K562 (cell line): ENCODE measurements around the gene SPRR2A. TPM values are rescaled to one million over a fixed set of nuclear protein-coding genes. Genes with fewer than 3 reads are reported as not detected.

Source experiments
- CHD2 ChIP-seq: IDR thresholded peaks from 2 replicates; pipeline ENCODE4 v1.6.1; 2011; ENCODE audit warnings: low read depth, low read length
- CTBP1 ChIP-seq: fragments of 450-650 bp; IDR thresholded peaks from 2 replicates; pipeline ENCODE4 v1.6.1; 2016; ENCODE audit warnings: borderline replicate concordance
- DIDO1 ChIP-seq: fragments of 450-650 bp; IDR thresholded peaks from 2 replicates; pipeline ENCODE4 v1.6.1; 2016; ENCODE audit warnings: low read depth, missing biosample characterization, missing genetic modification characterization
- DPF2 ChIP-seq: fragments of 450-650 bp; IDR thresholded peaks from 2 replicates; pipeline ENCODE4 v1.6.1; 2016
- EHMT2 ChIP-seq: fragments of 450-650 bp; IDR thresholded peaks from 2 replicates; pipeline ENCODE4 v1.6.1; 2018; ENCODE audit warnings: antibody characterized with exemption
- HDAC6 ChIP-seq: IDR thresholded peaks from 2 replicates; pipeline ENCODE4 v1.6.1; 2012; ENCODE audit warnings: low read depth, mild to moderate bottlenecking, control low read depth, inconsistent platforms, low read length, moderate library complexity
- HNRNPH1 ChIP-seq: fragments of 200-400 bp; formaldehyde crosslinking; optimal IDR thresholded peaks from 2 replicates; pipeline ENCODE3; 2017; ENCODE audit warnings: low read depth, mild to moderate bottlenecking, low read length, moderate library complexity
- HSF4 ChIP-seq: fragments of 250-450 bp; sonication (Bioruptor Pico); IDR thresholded peaks from 2 replicates; pipeline ENCODE4 v2.1.2; 2022; ENCODE audit warnings: mild to moderate bottlenecking, moderate library complexity, borderline replicate concordance
- IRF9 ChIP-seq: fragments of 450-650 bp; IDR thresholded peaks from 2 replicates; pipeline ENCODE4 v1.6.1; 2016; ENCODE audit warnings: missing biosample characterization, missing genetic modification characterization
- KAT8 ChIP-seq: fragments of 450-650 bp; IDR thresholded peaks from 2 replicates; pipeline ENCODE4 v1.6.1; 2016; ENCODE audit warnings: low read depth, mild to moderate bottlenecking
- LARP7 ChIP-seq: fragments of 450-650 bp; IDR thresholded peaks from 2 replicates; pipeline ENCODE4 v1.6.1; 2016
- MAFK ChIP-seq: IDR thresholded peaks from 2 replicates; pipeline ENCODE4 v1.6.1; 2011; ENCODE audit warnings: low read length, improper control_type of control experiment
- MCM7 ChIP-seq, 2 experiments: fragments of 450-650 bp; IDR thresholded peaks; 2 replicates each; pipeline ENCODE4 v1.6.1; 2016 to 2018
- MTA1 ChIP-seq: fragments of 450-650 bp; IDR thresholded peaks from 2 replicates; pipeline ENCODE4 v1.6.1; 2017; ENCODE audit warnings: borderline replicate concordance
- PRPF4 ChIP-seq: fragments of 200-400 bp; formaldehyde crosslinking; IDR thresholded peaks from one replicate; pipeline ENCODE4 v1.6.1; 2017; ENCODE audit warnings: low read length, low read depth, mild to moderate bottlenecking; ENCODE audit not compliant: insufficient read depth, poor library complexity, severe bottlenecking
- RBM17 ChIP-seq: fragments of 200-400 bp; formaldehyde crosslinking; IDR thresholded peaks from 2 replicates; pipeline ENCODE4 v1.6.1; 2017; ENCODE audit warnings: low read depth, mild to moderate bottlenecking, low read length, borderline replicate concordance
- SAFB ChIP-seq: fragments of 200-400 bp; formaldehyde crosslinking; IDR thresholded peaks from 2 replicates; pipeline ENCODE4 v1.6.1; 2017; ENCODE audit warnings: low read depth, low read length, borderline replicate concordance
- SMARCC2 ChIP-seq: fragments of 450-650 bp; IDR thresholded peaks from 2 replicates; pipeline ENCODE4 v1.6.1; 2017; ENCODE audit warnings: antibody characterized with exemption, moderate library complexity, mild to moderate bottlenecking, low read depth
- SUPT5H ChIP-seq: fragments of 450-650 bp; IDR thresholded peaks from 2 replicates; pipeline ENCODE4 v1.6.1; 2016
- TCFL5 ChIP-seq: fragments of 250-450 bp; sonication (Bioruptor Pico); conservative IDR thresholded peaks from 2 replicates; pipeline ENCODE4 v1.6.1; 2021; ENCODE audit warnings: mild to moderate bottlenecking, moderate library complexity, matching md5 sums
- ZBTB43 ChIP-seq: sonication (generic); formaldehyde crosslinking; IDR thresholded peaks from 2 replicates; pipeline ENCODE4 v1.8.0; 2023; ENCODE audit warnings: mild to moderate bottlenecking, missing genetic modification reagents
- ZNF184 ChIP-seq: sonication (generic); formaldehyde crosslinking; IDR thresholded peaks from 2 replicates; pipeline ENCODE4 v1.5.0; 2020; ENCODE audit warnings: missing genetic modification reagents
- ZNF311 ChIP-seq: fragments of 250-450 bp; sonication (Bioruptor Pico); IDR thresholded peaks from 2 replicates; pipeline ENCODE4 v1.4.0; 2020; ENCODE audit warnings: mild to moderate bottlenecking, moderate library complexity
- ZNF699 ChIP-seq: fragments of 250-450 bp; sonication (Bioruptor Pico); IDR thresholded peaks from 2 replicates; pipeline ENCODE4 v1.8.0; 2021; ENCODE audit warnings: mild to moderate bottlenecking, moderate library complexity; ENCODE audit not compliant: insufficient replicate concordance
- polyA plus RNA-seq, 8 experiments: library from polyadenylated mRNA; depleted of rRNA in 4 of 8; stranded (reverse) in 5 of 8; unstranded in 3 of 8; fragments of >200 nt; fragmentation: Nextera tagmentation in 2 of 8; fragmentation: Illumina TruSeq in 1 of 8; extraction: Ambion mirVana in 2 of 8; extraction: Trizol in 1 of 8; gene quantifications; 2 replicates each; pipeline versions ENCODE4 v1.2.1 to v1.2.3, GENCODE V29; 2011 to 2014; ENCODE audit warnings: inconsistent platforms in 1 of 8, missing spikeins in 1 of 8
- total RNA-seq, 7 experiments: library from RNA; depleted of rRNA in 6 of 7; stranded (reverse); fragments of >200 nt in 6 of 7; fragmentation: Illumina TruSeq in 2 of 7; extraction: Trizol in 2 of 7; gene quantifications; 2 replicates each; pipeline versions ENCODE4 v1.2.1 to v1.2.3, GENCODE V29; 2011 to 2021; ENCODE audit warnings: low replicate concordance in 1 of 7
- TF ChIP-seq, protein P1 (sequence below): fragments of 250-450 bp; sonication (Bioruptor Pico); IDR thresholded peaks from 2 replicates; pipeline ENCODE4 v1.8.0; 2022; ENCODE audit warnings: inconsistent platforms
- TF ChIP-seq, protein P2 (sequence below): sonication (generic); IDR thresholded peaks from 2 replicates; pipeline ENCODE4 v1.6.1; 2016

SPRR2A gene
- total and polyA plus RNA-seq, 9 of the 15 experiments (the other 6 are each of a cell fraction or from before 2014, with no cell fraction given) = 0.17 TPM; not detected in 8

DNA sequence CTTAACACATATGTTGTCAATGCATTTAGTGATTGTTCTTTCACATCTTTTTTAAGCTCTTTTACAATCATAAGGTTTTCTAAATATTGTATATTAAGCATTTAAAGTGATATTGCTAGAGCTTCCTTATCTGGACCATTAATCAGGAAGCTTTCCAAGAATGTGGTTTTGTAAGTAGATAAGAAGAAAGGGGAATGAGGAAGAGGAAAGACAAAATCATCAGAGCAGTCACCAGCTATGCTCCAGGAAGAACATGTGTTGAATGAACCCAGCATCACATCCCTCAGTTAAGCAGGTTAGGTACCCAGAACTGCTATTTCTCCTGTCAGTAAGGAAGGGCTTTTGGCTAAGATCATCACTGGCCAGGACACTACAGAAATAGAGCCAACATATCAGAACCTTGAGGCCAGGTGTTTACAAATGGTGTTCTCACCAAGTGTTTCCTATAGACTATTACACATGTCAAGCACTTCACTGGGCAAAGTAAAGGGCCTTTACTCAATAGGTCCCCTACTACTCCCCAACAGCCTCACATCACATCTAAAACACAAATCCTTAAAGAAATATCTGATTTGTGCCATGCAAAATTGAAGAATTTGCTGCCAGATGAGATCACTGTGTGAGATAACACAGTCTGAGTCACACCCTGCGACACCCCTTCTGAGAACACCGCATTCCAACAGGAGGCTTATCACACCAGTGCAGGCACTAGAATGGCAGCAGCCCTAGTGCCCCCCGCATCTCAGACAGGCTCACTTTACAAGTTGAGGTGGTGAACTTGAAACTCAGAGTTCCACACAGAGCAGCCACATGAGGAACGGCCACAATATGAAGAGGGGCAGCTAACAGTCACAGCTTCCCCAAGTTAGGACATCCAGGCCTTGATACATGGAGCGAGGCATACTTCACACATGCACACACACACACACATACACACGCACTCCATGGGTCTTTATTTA is 1.8 kb upstream of the SPRR2A start (continued):
- TF ChIP-seq MTA1 (0 out of 2 replicates have a peak, but pooled peaks have one; percentile 46), SAFB (no peak), ZNF311 (CRISPR knock-in tag) (no peak), ZNF699 (no peak), DPF2 (peak; percentile 99), SMARCC2 (peak; percentile 98), RBM17 (no peak), HNRNPH1 (no peak), HDAC6 (no peak), ZNF184 (CRISPR knock-in tag) (no peak), EHMT2 (peak; percentile 62), LARP7 (peak; percentile 86; the same call in 1 of the 2 replicates), TCFL5 (CRISPR knock-in tag) (no peak), MAFK (no peak), CHD2 (no peak), ZBTB43 (CRISPR knock-in tag) (no peak), IRF9 (no peak), SUPT5H (no peak), HSF4 (CRISPR knock-in tag) (no peak), CTBP1 (peak; percentile 69), MCM7 (IDR thresholded peaks at IDR 0.05) (no peak), PRPF4 (no peak), KAT8 (no peak), DIDO1 (tag) (no peak)
- TF ChIP-seq, protein P1, sequence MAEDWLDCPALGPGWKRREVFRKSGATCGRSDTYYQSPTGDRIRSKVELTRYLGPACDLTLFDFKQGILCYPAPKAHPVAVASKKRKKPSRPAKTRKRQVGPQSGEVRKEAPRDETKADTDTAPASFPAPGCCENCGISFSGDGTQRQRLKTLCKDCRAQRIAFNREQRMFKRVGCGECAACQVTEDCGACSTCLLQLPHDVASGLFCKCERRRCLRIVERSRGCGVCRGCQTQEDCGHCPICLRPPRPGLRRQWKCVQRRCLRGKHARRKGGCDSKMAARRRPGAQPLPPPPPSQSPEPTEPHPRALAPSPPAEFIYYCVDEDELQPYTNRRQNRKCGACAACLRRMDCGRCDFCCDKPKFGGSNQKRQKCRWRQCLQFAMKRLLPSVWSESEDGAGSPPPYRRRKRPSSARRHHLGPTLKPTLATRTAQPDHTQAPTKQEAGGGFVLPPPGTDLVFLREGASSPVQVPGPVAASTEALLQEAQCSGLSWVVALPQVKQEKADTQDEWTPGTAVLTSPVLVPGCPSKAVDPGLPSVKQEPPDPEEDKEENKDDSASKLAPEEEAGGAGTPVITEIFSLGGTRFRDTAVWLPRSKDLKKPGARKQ (CRISPR knock-in tag) = no peak
- TF ChIP-seq, protein P2, sequence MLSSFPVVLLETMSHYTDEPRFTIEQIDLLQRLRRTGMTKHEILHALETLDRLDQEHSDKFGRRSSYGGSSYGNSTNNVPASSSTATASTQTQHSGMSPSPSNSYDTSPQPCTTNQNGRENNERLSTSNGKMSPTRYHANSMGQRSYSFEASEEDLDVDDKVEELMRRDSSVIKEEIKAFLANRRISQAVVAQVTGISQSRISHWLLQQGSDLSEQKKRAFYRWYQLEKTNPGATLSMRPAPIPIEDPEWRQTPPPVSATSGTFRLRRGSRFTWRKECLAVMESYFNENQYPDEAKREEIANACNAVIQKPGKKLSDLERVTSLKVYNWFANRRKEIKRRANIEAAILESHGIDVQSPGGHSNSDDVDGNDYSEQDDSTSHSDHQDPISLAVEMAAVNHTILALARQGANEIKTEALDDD = peak; percentile 72
